Bronchial epithelial cell (primary cell): ENCODE results near the gene H6PD. TPM values are rescaled to one million over a fixed set of nuclear protein-coding genes. Genes with fewer than 3 reads are reported as not detected.

Experiments
- DNase-seq: peaks from one replicate; pipeline ENCODE4 v3.0.0-alpha.2; 2010; ENCODE audit warnings: low read depth
- FAIRE-seq: peaks from 2 replicates; lab custom pipeline; 2011; peaks lifted over from hg19 to GRCh38; lab: Jason Lieb, UNC
- H3K27me3 ChIP-seq: 2 replicates; pipeline ENCODE4 v1.5.1; 2011; ENCODE audit warnings: low read length; ENCODE audit not compliant: control insufficient read depth, insufficient read depth
- H3K36me3 ChIP-seq: 2 replicates; pipeline ENCODE4 v1.5.1; 2011; ENCODE audit warnings: low read length; ENCODE audit not compliant: control insufficient read depth, insufficient read depth
- H3K4me3 ChIP-seq: 2 replicates; pipeline ENCODE4 v1.5.1; 2011; ENCODE audit warnings: mild to moderate bottlenecking, low read depth, low read length, control low read depth
- CTCF ChIP-seq: IDR thresholded peaks from 2 replicates; pipeline ENCODE4 v1.5.1; 2011; ENCODE audit warnings: mild to moderate bottlenecking, moderate library complexity, low read length, control low read depth, inconsistent platforms; ENCODE audit not compliant: insufficient read depth, severe bottlenecking
- total RNA-seq: library from RNA; depleted of rRNA; stranded (reverse); fragments of >200 nt; gene quantifications from 2 replicates; pipeline ENCODE4 v1.2.1, GENCODE V29; 2014

The H6PD gene
- total RNA-seq, 1 donor from 2014 or later = 5.5 TPM

DNA sequence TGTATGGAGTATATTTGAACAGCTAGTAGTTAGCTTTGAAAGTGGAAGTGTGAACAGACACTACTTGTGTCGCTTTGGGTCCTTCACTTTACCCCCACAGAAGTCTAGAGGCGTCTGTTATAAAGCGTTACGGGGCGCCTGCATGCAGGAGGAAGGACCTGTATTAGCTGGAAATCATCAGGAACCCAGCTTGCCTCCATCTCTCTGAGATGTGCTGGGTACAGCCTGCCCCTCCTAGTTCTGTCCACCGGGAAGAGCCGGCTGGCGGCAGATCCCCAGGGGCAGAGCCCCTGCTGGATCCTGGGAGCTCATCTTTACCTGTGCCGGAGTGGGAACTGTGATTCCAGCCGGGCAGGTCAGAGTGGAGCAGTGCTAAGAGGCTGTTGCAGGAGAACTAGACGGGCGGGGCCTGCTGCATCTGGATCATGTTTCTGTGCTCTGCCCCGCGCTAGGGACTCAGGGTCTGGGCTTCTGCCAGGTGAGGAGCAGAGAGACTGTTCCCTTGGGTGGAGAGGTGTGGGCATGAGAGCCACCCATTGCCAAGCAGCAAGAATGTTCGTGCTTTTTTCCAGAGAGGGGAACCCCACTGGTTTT is 35.8 kb downstream of the H6PD start:
- TF ChIP-seq CTCF = no peak
- FAIRE-seq = no peak
- no peak for DNase-seq
- Histone ChIP-seq H3K4me3 (no peak overlapping the region), H3K27me3 (peaks cover 4% of the 10 kb centered on the region), H3K36me3 (no peaks in the 10 kb centered on the region)

DNA sequence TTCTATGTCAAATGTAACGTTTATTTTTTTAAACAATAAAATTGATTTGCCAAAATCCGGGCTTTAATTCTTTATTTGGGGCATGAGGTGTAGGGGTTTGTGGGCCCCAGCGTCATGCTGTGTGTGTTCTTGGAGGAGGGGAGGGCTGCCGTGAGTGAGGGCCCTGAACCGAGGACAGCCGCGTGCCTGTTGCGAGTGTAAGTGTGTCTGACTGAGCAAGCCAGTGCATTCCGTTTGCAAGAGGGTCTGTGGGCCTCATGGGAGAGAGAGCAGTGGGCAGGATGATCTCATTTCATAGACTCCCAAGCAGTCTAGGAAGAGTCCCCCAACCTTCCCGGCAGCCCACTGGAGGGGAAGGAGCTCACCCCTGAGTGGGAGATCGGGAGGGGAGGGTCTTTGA is 36.7 kb downstream of the H6PD start:
- FAIRE-seq (no peak), DNase-seq (no peak)
- Histone ChIP-seq H3K27me3 (peaks cover 4% of the 10 kb centered on the region), H3K36me3 (no peaks in the 10 kb centered on the region), H3K4me3 (no peak overlapping the region)
- TF ChIP-seq CTCF = no peak

GRCh38 chr1:9271861-9272595 is 37.5 kb downstream of the H6PD start:
- H3K4me3 ChIP-seq = no peak overlapping the region
- peaks cover 4% of the 10 kb centered on the region for H3K27me3 ChIP-seq
- DNase-seq = no peak
- no peak for TF ChIP-seq CTCF
- no peak for FAIRE-seq
- H3K36me3 ChIP-seq = no peaks in the 10 kb centered on the region

DNA sequence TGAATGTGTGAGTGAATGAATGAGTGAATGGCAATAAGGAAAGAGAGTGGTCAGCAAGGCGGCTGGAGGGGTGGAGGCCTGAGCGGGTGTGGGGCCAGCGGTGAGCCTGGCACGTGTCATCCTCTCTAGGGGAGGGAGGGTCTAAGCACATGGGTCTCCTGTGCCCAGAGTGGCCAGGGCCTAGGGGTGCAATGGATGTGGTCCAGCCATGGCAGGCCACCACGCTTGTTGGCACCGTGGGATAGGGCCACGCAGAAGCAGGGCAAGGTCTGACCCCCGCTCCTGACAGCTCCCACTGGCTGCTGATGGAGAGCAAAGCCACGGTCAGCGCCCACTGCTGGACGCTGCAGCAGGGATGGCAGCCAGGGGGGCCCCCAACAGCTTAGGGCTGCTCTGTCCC is 38.6 kb downstream of the H6PD start:
- Histone ChIP-seq H3K4me3 (no peak overlapping the region), H3K36me3 (no peaks in the 10 kb centered on the region), H3K27me3 (peaks cover 4% of the 10 kb centered on the region)
- TF ChIP-seq CTCF = no peak
- no peak for DNase-seq
- no peak for FAIRE-seq

- TF ChIP-seq CTCF = no peak
- no peak for FAIRE-seq
Measured at GRCh38 chr1:9275161-9275560, 40.6 kb downstream of the H6PD start.

More at GRCh38 chr1:9275161-9275560, 40.6 kb downstream of the H6PD start:
- Histone ChIP-seq H3K4me3 (no peak overlapping the region), H3K27me3 (peaks cover 2% of the 10 kb centered on the region), H3K36me3 (no peaks in the 10 kb centered on the region)
- DNase-seq = no peak
